IMR-90 (cell line): Measurements from ENCODE around the gene STARD8. TPM values are rescaled to one million over a fixed set of nuclear protein-coding genes. Genes with fewer than 3 reads are reported as not detected.

ENCODE experiments used
- ATAC-seq: fragments of 200-7000 bp; cut with Tn5 transposase; 2 replicates; pipeline ENCODE4 v1.9.1; 2020; ENCODE audit warnings: low read depth, mild to moderate bottlenecking, moderate library complexity
- BruUV-seq: library from RNA; stranded (reverse); fragments of 400-500 nt; replicated peaks from 2 replicates; lab custom pipeline; 2021; lab: Mats Ljungman, UMichigan
- CTCF ChIA-PET: fragments of 300-600 bp; formaldehyde crosslinking; extraction: SDS; loops from one replicate; lab custom pipeline; 2021; ENCODE audit warnings: antibody characterized with exemption; lab: Yijun Ruan, JAX
- POLR2A ChIA-PET: fragments of 300-600 bp; sonication (Branson Sonifier 250); formaldehyde crosslinking; loops from one replicate; lab custom pipeline; 2022; ENCODE audit warnings: antibody characterized with exemption; ENCODE audit not compliant: unreplicated experiment; lab: Charles Lee
- DNase-seq: peaks from one replicate; pipeline ENCODE4 v3.0.0; 2013
- H2AFZ ChIP-seq: replicated peaks from 2 replicates; pipeline ENCODE3; 2013; ENCODE audit warnings: low read length, mild to moderate bottlenecking; ENCODE audit not compliant: poor library complexity
- H2AK5ac ChIP-seq: 2 replicates; pipeline ENCODE4 v1.6.1; 2013; ENCODE audit warnings: low read depth, low read length, inconsistent platforms
- H2AK9ac ChIP-seq: replicated peaks from 2 replicates; pipeline ENCODE3; 2013; ENCODE audit warnings: mild to moderate bottlenecking, low read depth, low read length, moderate library complexity; ENCODE audit not compliant: poor library complexity
- H2BK120ac ChIP-seq: 2 replicates; pipeline ENCODE4 v1.6.1; 2013; ENCODE audit warnings: low read depth, low read length, inconsistent platforms
- H2BK15ac ChIP-seq: 3 replicates; pipeline ENCODE4 v1.6.1; 2013; ENCODE audit warnings: low read depth, low read length, inconsistent platforms
- H2BK20ac ChIP-seq: 2 replicates; pipeline ENCODE4 v1.6.1; 2013; ENCODE audit warnings: low read depth, mild to moderate bottlenecking, inconsistent platforms, low read length, moderate library complexity
- H2BK5ac ChIP-seq: 2 replicates; pipeline ENCODE4 v1.6.1; 2013; ENCODE audit warnings: mild to moderate bottlenecking, low read depth, low read length, inconsistent platforms; ENCODE audit not compliant: poor library complexity, severe bottlenecking
- H3K14ac ChIP-seq: replicated peaks from 2 replicates; pipeline ENCODE4 v1.6.1; 2013; ENCODE audit warnings: low read depth, low read length, inconsistent platforms
- H3K18ac ChIP-seq: 2 replicates; pipeline ENCODE4 v1.6.1; 2013; ENCODE audit warnings: low read depth, low read length, control low read depth
- H3K23ac ChIP-seq: 2 replicates; pipeline ENCODE4 v1.6.1; 2013; ENCODE audit warnings: low read depth, low read length, inconsistent platforms
- H3K27ac ChIP-seq: 2 replicates; pipeline ENCODE4 v1.5.1; 2013; ENCODE audit warnings: mild to moderate bottlenecking, control low read depth, low read length; ENCODE audit not compliant: insufficient read depth
- H3K27me3 ChIP-seq: 2 replicates; pipeline ENCODE4 v1.6.1; 2013; ENCODE audit warnings: low read length; ENCODE audit not compliant: control insufficient read depth, insufficient read depth
- H3K36me3 ChIP-seq: 2 replicates; pipeline ENCODE4 v1.6.1; 2013; ENCODE audit warnings: low read length, mixed read lengths; ENCODE audit not compliant: control insufficient read depth, insufficient read depth
- H3K4ac ChIP-seq: 2 replicates; pipeline ENCODE4 v1.6.1; 2013; ENCODE audit warnings: low read depth, low read length, inconsistent platforms
- H3K4me1 ChIP-seq: 2 replicates; pipeline ENCODE4 v1.6.1; 2013; ENCODE audit warnings: low read length, mixed read lengths; ENCODE audit not compliant: control insufficient read depth, insufficient read depth
- H3K4me2 ChIP-seq: 2 replicates; pipeline ENCODE4 v1.6.1; 2013; ENCODE audit warnings: low read depth, mild to moderate bottlenecking, control low read depth, low read length, moderate library complexity
- H3K4me3 ChIP-seq: 2 replicates; pipeline ENCODE4 v1.5.1; 2013; ENCODE audit warnings: low read depth, mild to moderate bottlenecking, control low read depth, low read length, moderate library complexity; ENCODE audit not compliant: insufficient read depth
- H3K56ac ChIP-seq: 2 replicates; pipeline ENCODE4 v1.6.1; 2013; ENCODE audit warnings: low read length, inconsistent platforms; ENCODE audit not compliant: insufficient read depth; ENCODE audit errors: extremely low read depth
- H3K79me1 ChIP-seq, 2 experiments: 2 replicates each; pipeline ENCODE4 v1.6.1; 2013; ENCODE audit warnings: low read length in 2 of 2, inconsistent platforms in 1 of 2, low read depth in 1 of 2
- H3K9ac ChIP-seq: 2 replicates; pipeline ENCODE4 v1.6.1; 2013; ENCODE audit warnings: low read depth, low read length, control low read depth
- H3K9me1 ChIP-seq: 2 replicates; pipeline ENCODE4 v1.6.1; 2013; ENCODE audit warnings: low read length, inconsistent platforms; ENCODE audit not compliant: insufficient read depth
- H3K9me3 ChIP-seq: 2 replicates; pipeline ENCODE4 v1.6.1; 2013; ENCODE audit warnings: low read length; ENCODE audit not compliant: control insufficient read depth, insufficient read depth
- H4K20me1 ChIP-seq: 2 replicates; pipeline ENCODE4 v1.6.1; 2013; ENCODE audit warnings: low read length, inconsistent platforms; ENCODE audit not compliant: insufficient read depth
- H4K5ac ChIP-seq: 2 replicates; pipeline ENCODE4 v1.6.1; 2013; ENCODE audit warnings: mild to moderate bottlenecking, low read depth, low read length, control low read depth
- H4K8ac ChIP-seq, 2 experiments: 2 replicates each; pipeline ENCODE4 v1.6.1; 2013; ENCODE audit warnings: low read depth in 2 of 2, low read length in 2 of 2, control low read depth in 1 of 2, inconsistent platforms in 1 of 2
- H4K91ac ChIP-seq: 2 replicates; pipeline ENCODE4 v1.6.1; 2013; ENCODE audit warnings: low read depth, low read length, inconsistent platforms; ENCODE audit not compliant: insufficient read depth
- CEBPB ChIP-seq: IDR thresholded peaks from 2 replicates; pipeline ENCODE4 v1.6.1; 2012; ENCODE audit warnings: low read depth, low read length, improper control_type of control experiment
- ELK1 ChIP-seq: fragments of 150-350 bp; IDR thresholded peaks from 2 replicates; pipeline ENCODE4 v1.6.1; 2016; ENCODE audit warnings: low read depth, mild to moderate bottlenecking, low read length, moderate library complexity, borderline replicate concordance
- FOS ChIP-seq: fragments of 150-350 bp; IDR thresholded peaks from 2 replicates; pipeline ENCODE4 v1.6.1; 2016; ENCODE audit warnings: low read depth, low read length
- MAFK ChIP-seq: IDR thresholded peaks from 2 replicates; pipeline ENCODE4 v1.6.1; 2012; ENCODE audit warnings: low read depth, low read length, improper control_type of control experiment
- MAZ ChIP-seq: IDR thresholded peaks from 2 replicates; pipeline ENCODE4 v1.6.1; 2012; ENCODE audit warnings: low read depth, mild to moderate bottlenecking, low read length, improper control_type of control experiment, moderate library complexity, borderline replicate concordance
- MXI1 ChIP-seq: IDR thresholded peaks from 2 replicates; pipeline ENCODE4 v1.6.1; 2012; ENCODE audit warnings: low read depth, mild to moderate bottlenecking, low read length, moderate library complexity, borderline replicate concordance
- POLR2A ChIP-seq: IDR thresholded peaks from 2 replicates; pipeline ENCODE4 v1.6.1; 2012; ENCODE audit warnings: mild to moderate bottlenecking, low read depth, low read length
- RAD21 ChIP-seq: IDR thresholded peaks from 2 replicates; pipeline ENCODE4 v1.6.1; 2012; ENCODE audit warnings: low read length, improper control_type of control experiment
- RCOR1 ChIP-seq: IDR thresholded peaks from 2 replicates; pipeline ENCODE4 v1.6.1; 2012; ENCODE audit warnings: mild to moderate bottlenecking, low read length, improper control_type of control experiment; ENCODE audit not compliant: insufficient replicate concordance
- RFX5 ChIP-seq: IDR thresholded peaks from 2 replicates; pipeline ENCODE4 v1.8.0; 2012; ENCODE audit warnings: low read depth, mild to moderate bottlenecking, low read length, moderate library complexity
- WGBS, 2 experiments: methylation state at CpG; one replicate each; pipeline versions ENCODE4 v1.1.5 to v1.1.7; 2013; ENCODE audit warnings: missing lambda C conversion rate in 2 of 2; ENCODE audit not compliant: insufficient read length in 1 of 2; ENCODE audit errors: extremely low coverage in 2 of 2; 5-methylcytosine and 5-hydroxymethylcytosine counted together
- dilution Hi-C: fragments of 300-500 bp; cut with HindIII; formaldehyde crosslinking; loops from one replicate; pipeline ENCODE4 v1.14.3; 2018; ENCODE audit warnings: low sequenced_read_pairs; ENCODE audit not compliant: unreplicated experiment
- in situ Hi-C: fragments of 300-500 bp; cut with MboI; formaldehyde crosslinking; loops from 3 replicates; pipeline ENCODE4 v1.14.3; 2019; ENCODE audit warnings: low sequenced_read_pairs, inconsistent platforms, mixed read lengths
- intact Hi-C: fragments of 100-400 bp; cut with micrococcal nuclease; formaldehyde crosslinking; loops from 2 replicates; pipeline ENCODE4 v1.10.0; 2022
- polyA plus RNA-seq, 3 experiments: library from polyadenylated mRNA; depleted of rRNA; stranded (reverse); fragments of >200 nt; gene quantifications; 2 replicates each; pipeline ENCODE4 v1.2.3, GENCODE V29; 2012; ENCODE audit warnings: low replicate concordance in 1 of 3
- total RNA-seq: library from RNA; depleted of rRNA; stranded (reverse); fragments of >200 nt; gene quantifications from 2 replicates; pipeline ENCODE4 v1.2.3, GENCODE V29; 2012
- TF ChIP-seq, protein P1 (sequence below): conservative IDR thresholded peaks from 2 replicates; pipeline ENCODE4 v1.5.1; 2012; ENCODE audit warnings: mild to moderate bottlenecking, low read depth, low read length, improper control_type of control experiment
- TF ChIP-seq, protein P2 (sequence below): fragments of 150-350 bp; IDR thresholded peaks from 2 replicates; pipeline ENCODE4 v1.6.1; 2017; ENCODE audit warnings: mild to moderate bottlenecking, antibody characterized with exemption, low read length, low read depth

The STARD8 gene
- total and polyA plus RNA-seq, 2 of the 4 experiments (the other 2 are of a cell fraction): 1.6 to 2.3 TPM

DNA sequence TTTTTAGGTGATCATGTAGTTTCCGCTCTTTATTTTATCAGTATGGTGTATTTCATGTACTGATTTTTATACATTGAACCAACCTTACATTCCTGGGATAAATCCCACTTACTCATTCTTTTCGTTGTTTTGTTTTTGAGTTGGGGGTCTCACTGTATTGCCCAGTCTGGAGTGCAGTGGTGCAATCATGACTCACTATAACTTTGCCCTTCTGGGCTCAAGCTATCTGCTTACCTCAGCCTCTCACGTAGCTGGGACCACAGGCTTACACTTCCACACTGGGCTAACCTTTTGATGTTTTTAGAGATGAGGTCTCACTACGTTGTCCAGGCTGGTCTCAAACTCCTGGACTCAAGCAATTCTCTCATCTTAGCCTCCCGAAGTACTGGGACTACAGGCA, 19.5 kb upstream of the STARD8 start:
- Histone ChIP-seq H2BK5ac (no peak overlapping the region), H2AK9ac (no peak overlapping the region), H3K4me3 (no peak overlapping the region), H2BK15ac (no peak overlapping the region), H4K91ac (no peak overlapping the region), H3K9me3 (no peaks in the 10 kb centered on the region), H2AK5ac (no peak overlapping the region), H2AFZ (no peak overlapping the region), H3K27ac (no peak overlapping the region), H3K9me1 (no peaks in the 10 kb centered on the region), H3K18ac (no peak overlapping the region), H3K9ac (no peak overlapping the region), H3K23ac (no peak overlapping the region), H4K20me1 (no peaks in the 10 kb centered on the region), H2BK120ac (no peak overlapping the region), H2BK20ac (no peak overlapping the region), H4K8ac (no peak overlapping the region), H3K27me3 (peaks cover 13% of the 10 kb centered on the region), H4K5ac (no peak overlapping the region), H3K36me3 (no peaks in the 10 kb centered on the region), H3K56ac (no peak overlapping the region), H3K79me1 (no peaks in the 10 kb centered on the region), H3K14ac (no peak overlapping the region), H3K4me2 (no peak overlapping the region), H3K4ac (no peak overlapping the region), H3K4me1 (no peaks in the 10 kb centered on the region)
- dilution Hi-C loops: no loop called here
- BruUV-seq: no TSS peak
- ATAC-seq: no peak
- no peak for DNase-seq
- intact Hi-C loops: no loop called here
- in situ Hi-C loops: no loop called here
- ChIA-PET CTCF (interaction anchor here (0.6 kb wide), 1 partner anchor 323 kb away, joined by 3 read pairs; no protein-coding TSS in a partner anchor), POLR2A (no interaction called here)
- TF ChIP-seq FOS (no peak), MXI1 (no peak), MAZ (no peak), CEBPB (no peak), RAD21 (no peak), MAFK (no peak), RFX5 (no peak), RCOR1 (no peak), ELK1 (no peak), POLR2A (no peak)
- TF ChIP-seq, protein P1, sequence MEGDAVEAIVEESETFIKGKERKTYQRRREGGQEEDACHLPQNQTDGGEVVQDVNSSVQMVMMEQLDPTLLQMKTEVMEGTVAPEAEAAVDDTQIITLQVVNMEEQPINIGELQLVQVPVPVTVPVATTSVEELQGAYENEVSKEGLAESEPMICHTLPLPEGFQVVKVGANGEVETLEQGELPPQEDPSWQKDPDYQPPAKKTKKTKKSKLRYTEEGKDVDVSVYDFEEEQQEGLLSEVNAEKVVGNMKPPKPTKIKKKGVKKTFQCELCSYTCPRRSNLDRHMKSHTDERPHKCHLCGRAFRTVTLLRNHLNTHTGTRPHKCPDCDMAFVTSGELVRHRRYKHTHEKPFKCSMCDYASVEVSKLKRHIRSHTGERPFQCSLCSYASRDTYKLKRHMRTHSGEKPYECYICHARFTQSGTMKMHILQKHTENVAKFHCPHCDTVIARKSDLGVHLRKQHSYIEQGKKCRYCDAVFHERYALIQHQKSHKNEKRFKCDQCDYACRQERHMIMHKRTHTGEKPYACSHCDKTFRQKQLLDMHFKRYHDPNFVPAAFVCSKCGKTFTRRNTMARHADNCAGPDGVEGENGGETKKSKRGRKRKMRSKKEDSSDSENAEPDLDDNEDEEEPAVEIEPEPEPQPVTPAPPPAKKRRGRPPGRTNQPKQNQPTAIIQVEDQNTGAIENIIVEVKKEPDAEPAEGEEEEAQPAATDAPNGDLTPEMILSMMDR: no peak
- TF ChIP-seq, protein P2, sequence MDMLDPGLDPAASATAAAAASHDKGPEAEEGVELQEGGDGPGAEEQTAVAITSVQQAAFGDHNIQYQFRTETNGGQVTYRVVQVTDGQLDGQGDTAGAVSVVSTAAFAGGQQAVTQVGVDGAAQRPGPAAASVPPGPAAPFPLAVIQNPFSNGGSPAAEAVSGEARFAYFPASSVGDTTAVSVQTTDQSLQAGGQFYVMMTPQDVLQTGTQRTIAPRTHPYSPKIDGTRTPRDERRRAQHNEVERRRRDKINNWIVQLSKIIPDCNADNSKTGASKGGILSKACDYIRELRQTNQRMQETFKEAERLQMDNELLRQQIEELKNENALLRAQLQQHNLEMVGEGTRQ: no peak
- no CpG with 5 or more reads among the region's 5 CpGs for WGBS, 2 experiments
